GM19397 (cell line): ENCODE results near the gene ARHGEF4.
"Not testable (repeated sequence)": the region's sequence is repeated elsewhere in the genome, so short reads cannot be mapped to it uniquely, and the experiment has no call there.

Experiments used
- ATAC-seq: cut with Tn5 transposase; IDR thresholded peaks from one replicate; pipeline ENCODE4 v1.9.1; 2021; ENCODE audit warnings: mild to moderate bottlenecking, moderate library complexity; ENCODE audit not compliant: unreplicated experiment

ARHGEF4 gene

DNA sequence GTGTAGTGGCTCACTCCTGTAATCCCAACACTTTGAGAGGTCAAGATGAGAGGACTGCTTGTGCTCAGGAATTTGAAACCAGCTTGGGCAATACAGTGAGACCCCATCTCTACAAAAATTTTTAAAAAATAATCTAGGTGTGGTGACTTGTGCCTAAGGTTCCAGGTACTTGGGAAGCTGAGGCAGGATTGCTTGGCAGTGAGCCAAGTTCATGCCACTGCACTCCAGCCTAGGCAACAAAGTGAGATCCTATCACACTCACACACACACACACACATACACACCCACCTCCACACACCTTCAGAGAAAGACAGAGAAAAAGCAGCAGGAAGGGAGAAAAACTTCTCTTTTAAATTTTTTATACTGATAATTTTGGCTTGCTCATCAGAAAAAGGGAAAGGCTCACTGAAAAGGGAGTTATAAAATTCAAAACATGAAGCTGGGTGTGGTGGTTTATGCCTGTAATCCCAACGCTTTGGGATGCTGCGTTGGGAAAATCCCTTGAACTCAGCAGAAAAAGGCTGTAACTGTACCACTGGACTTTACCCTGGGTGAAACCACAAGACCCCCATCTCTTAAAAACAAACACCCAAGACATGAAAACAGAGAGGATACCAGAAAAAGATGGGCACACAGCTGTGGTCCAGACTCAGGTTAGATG lies 230.9 kb downstream of the ARHGEF4 start:
- no peak for ATAC-seq

- ATAC-seq, result not testable (repeated sequence)
Measured at GRCh38 chr2:131068172-131068571, 231.5 kb downstream of the ARHGEF4 start.

DNA sequence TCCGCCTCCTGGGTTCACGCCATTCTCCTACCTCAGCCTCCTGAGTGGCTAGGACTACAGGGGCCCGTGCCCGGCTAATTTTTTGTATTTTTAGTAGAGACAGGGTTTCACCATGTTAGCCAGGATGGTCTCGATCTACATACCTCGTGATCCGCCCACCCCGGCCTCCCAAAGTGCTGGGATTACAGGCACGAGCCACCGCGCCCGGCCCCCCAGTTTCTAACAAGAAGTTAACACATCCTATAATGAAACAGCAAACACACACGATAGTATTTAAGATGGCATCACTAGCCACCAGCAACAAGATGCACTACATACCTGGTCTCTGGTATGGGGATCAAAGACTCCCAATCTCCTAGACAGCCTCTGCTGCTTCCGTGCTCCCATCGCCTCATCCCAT lies 238.9 kb downstream of the ARHGEF4 start:
- not testable (repeated sequence) for ATAC-seq

DNA sequence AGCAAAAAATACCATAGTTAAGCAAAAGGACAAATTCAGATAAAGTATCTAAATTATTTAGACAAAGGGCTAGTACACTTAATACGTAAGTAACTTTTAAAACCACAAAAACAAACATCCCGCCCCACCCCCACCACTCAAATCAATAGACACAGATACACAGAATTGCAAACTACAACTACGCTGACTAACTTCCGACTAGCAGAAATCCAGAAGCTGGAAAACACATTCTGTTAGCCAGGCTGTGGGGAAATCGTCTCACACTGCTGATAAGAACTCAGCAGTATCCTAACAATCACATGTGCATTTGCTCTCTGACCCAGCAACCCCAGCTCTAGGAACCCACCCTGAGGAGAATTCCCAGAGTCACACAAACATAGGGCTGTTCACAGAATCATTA lies 240.0 kb downstream of the ARHGEF4 start:
- ATAC-seq, result no peak

DNA sequence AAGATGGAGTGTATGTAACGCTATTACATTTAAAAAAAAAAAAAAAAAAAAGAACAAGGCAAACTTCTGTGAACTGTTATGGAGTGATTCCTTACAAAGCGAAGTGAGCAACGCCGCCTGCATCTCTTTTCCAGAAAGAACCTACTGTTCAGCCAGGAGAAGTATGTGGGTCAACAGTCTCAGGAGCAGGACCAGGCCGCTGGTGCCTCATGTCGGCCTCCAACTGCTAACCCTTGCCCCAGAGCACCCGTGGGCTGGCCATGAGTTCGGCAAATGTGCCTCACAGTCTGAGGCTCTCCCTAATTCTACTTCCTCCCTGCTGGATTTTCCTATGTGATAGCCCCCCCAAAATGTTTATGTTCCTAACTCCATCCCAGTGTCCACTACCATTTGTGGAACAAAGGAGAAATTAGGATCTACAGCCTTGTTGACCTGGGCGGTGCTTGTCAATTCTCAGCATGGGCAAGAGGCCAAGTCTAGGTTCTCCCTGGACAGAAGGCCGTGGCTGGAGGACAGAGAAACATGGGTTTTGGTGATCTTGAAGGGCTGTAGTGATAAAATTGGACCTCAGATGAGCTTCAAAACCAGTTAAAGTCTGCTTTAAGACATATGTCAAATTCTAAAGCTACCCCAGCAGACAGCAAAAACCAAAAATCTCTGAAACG lies 240.6 kb downstream of the ARHGEF4 start:
- no peak for ATAC-seq

DNA sequence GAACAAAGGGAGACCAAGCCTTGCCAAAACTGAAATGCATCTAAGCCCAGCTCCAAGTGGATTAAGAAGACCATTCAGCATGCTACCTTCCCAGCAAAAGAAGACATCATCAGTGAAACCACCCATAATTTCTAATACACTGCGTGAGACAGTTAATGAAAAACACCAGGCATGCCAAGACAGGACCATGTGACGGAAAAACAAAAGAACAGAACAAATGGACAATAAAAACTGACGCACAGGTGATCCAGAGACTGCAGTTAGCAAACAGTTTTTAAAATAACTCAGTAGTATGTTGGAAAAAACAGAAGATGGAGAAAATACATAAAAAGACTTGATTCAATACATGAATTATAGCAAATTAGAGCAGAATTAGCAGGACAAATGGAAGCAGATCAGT lies 241.3 kb downstream of the ARHGEF4 start:
- no peak for ATAC-seq

- not testable (repeated sequence) for ATAC-seq
Measured at GRCh38 chr2:131079931-131080330, 243.2 kb downstream of the ARHGEF4 start.

DNA sequence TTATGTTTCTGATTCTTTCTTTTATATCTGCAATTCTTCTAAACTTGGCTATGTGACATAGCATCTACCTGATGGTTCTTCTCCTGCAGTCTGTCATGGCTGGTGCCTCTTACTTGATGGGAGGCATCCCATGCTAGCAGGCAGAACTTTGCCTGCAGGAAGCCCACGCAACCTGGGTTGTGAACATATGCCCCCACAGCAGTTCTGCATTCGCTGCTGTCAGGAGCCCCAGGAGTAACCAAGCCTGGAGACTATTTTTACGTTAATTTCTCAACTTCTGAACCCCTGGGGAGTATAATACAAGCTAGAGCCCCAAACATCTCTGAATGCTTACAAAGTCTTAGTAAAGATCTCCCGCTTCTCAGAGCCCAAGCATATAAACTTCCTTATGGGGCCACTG lies 244.5 kb downstream of the ARHGEF4 start:
- ATAC-seq, result no peak

GRCh38 chr2:131085646-131086045 lies 248.9 kb downstream of the ARHGEF4 start:
- no peak for ATAC-seq

GRCh38 chr2:131092458-131093005 lies 255.8 kb downstream of the ARHGEF4 start:
- no peak for ATAC-seq

- peak; percentile 85 for ATAC-seq
Measured at GRCh38 chr2:131093006-131093695, 256.4 kb downstream of the ARHGEF4 start, which contains the start of gene FAM168B. Gene FAM168B, minus strand, starts transcription at chr2:131093460. Its CDS starts 10,814 bp downstream, at chr2:131082646.

DNA sequence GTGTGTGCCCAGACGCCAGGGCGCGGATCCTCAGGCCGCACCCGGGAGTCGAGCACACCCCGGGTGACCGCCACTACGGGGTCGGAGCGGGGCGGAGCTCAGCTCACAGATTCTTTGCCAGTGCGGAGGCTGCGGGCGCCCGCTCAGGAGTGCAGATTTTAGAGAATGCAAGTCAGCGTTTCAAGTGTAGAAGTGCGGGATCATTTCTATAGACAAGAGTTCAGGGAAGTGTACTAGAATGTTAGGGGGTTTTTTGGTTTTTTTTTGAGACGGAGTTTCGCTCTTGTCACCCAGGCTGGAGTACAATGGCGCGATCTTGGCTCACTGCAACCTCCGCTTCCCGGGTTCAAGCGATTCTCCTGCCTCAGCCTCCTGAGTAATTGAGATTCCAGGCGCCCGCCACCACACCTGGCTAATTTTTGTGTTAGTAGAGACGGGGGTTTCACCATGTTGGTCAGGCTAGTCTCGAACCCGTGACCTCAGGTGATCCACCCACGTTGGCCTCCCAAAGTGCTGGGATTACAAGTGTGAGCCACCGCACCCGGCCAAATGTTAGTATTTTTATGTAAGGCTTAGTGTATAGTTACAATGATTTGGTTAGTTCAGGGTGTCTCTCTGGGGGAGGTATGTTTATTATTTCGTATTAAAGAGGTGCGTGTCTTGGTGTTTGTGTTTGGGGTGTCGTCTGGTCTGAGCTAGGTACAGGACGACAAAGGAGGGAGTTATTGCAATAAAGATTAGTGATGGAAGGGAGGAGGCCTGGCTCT lies 257.2 kb downstream of the ARHGEF4 start:
- ATAC-seq, result peak; percentile 68

DNA sequence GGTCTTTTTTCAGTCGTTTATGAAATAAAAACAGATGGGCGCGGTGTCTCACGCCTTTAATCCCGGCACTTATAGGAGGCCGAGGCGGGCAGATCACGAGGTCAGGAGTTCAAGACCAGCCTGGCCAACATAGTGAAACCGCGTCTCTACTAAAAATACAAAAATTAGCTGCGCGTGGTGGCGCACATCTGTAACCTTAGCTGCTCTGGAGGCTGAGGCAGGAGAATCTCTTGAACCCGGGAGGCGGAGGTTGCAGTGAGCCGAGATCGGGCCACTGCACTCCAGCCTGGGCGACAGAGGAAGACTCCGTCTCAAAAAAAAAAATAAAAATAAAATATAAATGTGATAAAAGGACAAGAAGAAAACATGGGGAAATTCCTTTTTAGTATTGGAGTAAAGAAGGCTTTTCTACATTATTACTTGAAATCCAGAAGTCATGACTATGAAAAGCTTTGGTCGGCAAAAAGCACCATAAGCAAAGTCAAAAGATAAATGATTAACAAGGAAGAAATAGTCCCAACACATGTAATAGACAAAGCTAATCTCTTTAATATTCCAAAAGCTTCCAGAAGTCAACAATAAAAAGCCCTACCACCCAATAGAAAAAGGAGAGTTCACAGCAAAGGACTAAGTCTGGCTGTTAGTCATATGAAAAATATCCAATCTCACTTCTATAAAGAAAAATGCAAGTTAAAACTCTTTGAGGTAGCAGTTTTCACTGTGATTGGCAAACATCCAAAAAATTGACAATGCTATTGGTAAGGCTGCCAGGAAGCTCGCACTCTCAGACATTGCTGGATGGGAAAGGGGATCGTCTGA lies 258.0 kb downstream of the ARHGEF4 start:
- no peak for ATAC-seq
